DOHH2 (cell line): Measurements from ENCODE around the gene PHACTR2.

Experiments used
- H3F3A ChIP-seq: fragments of 200-600 bp; sonication (generic), shearing (Covaris generic); 2 replicates; pipeline ENCODE4 v1.6.0; 2016; ENCODE audit warnings: antibody characterized with exemption, mild to moderate bottlenecking; ENCODE audit not compliant: control insufficient read depth, insufficient read depth
- H3K27ac ChIP-seq: fragments of 200-600 bp; sonication (generic); 2 replicates; pipeline ENCODE4 v1.5.1; 2014; ENCODE audit warnings: low read depth, mild to moderate bottlenecking, low read length, moderate library complexity
- H3K27me3 ChIP-seq: fragments of 200-600 bp; sonication (generic); 2 replicates; pipeline ENCODE4 v1.6.1; 2014; ENCODE audit warnings: mild to moderate bottlenecking, low read length, mixed read lengths; ENCODE audit not compliant: control insufficient read depth
- H3K36me3 ChIP-seq: fragments of 200-600 bp; sonication (generic); 2 replicates; pipeline ENCODE4 v1.6.1; 2014; ENCODE audit warnings: mild to moderate bottlenecking, low read length, moderate library complexity, mixed read lengths; ENCODE audit not compliant: control insufficient read depth
- H3K4me1 ChIP-seq: fragments of 200-600 bp; sonication (generic); 2 replicates; pipeline ENCODE4 v1.6.1; 2014; ENCODE audit warnings: mild to moderate bottlenecking, low read length, mixed read lengths; ENCODE audit not compliant: control insufficient read depth
- H3K4me2 ChIP-seq: fragments of 200-600 bp; sonication (generic); 2 replicates; pipeline ENCODE4 v1.6.0; 2014; ENCODE audit warnings: mild to moderate bottlenecking, low read length, moderate library complexity
- H3K4me3 ChIP-seq: fragments of 200-600 bp; sonication (generic); 2 replicates; pipeline ENCODE4 v1.5.1; 2014; ENCODE audit warnings: mild to moderate bottlenecking, low read length, mixed read lengths
- H3K79me2 ChIP-seq: fragments of 200-600 bp; sonication (generic); 2 replicates; pipeline ENCODE4 v1.6.1; 2014; ENCODE audit warnings: mild to moderate bottlenecking, low read length, mixed read lengths; ENCODE audit not compliant: control insufficient read depth
- H3K9me2 ChIP-seq: fragments of 200-600 bp; sonication (generic); replicated peaks from 2 replicates; pipeline ENCODE4 v1.6.1; 2014; ENCODE audit warnings: mild to moderate bottlenecking, low read length, mixed read lengths; ENCODE audit not compliant: control insufficient read depth
- H3K9me3 ChIP-seq: fragments of 200-600 bp; sonication (generic); 2 replicates; pipeline ENCODE4 v1.6.1; 2014; ENCODE audit warnings: antibody characterized with exemption, low read length, mixed read lengths; ENCODE audit not compliant: control insufficient read depth, insufficient read depth
- H4K20me1 ChIP-seq: fragments of 200-600 bp; sonication (generic); 2 replicates; pipeline ENCODE4 v1.6.0; 2014; ENCODE audit warnings: low read depth, mild to moderate bottlenecking, antibody characterized with exemption, low read length, moderate library complexity; ENCODE audit not compliant: control insufficient read depth, insufficient read depth
- EZH2phosphoT487 ChIP-seq: fragments of 200-600 bp; sonication (generic); IDR thresholded peaks from 2 replicates; pipeline ENCODE4 v1.6.1; 2017; ENCODE audit warnings: borderline replicate concordance, mild to moderate bottlenecking, antibody characterized with exemption, low read length, moderate library complexity, mixed read lengths
- TF ChIP-seq, protein P1 (sequence below): fragments of 200-600 bp; sonication (generic); IDR thresholded peaks from one replicate; pipeline ENCODE4 v1.5.1; 2014; ENCODE audit warnings: antibody characterized with exemption, mild to moderate bottlenecking, low read depth, low read length; ENCODE audit not compliant: poor library complexity, severe bottlenecking

The PHACTR2 gene

DNA sequence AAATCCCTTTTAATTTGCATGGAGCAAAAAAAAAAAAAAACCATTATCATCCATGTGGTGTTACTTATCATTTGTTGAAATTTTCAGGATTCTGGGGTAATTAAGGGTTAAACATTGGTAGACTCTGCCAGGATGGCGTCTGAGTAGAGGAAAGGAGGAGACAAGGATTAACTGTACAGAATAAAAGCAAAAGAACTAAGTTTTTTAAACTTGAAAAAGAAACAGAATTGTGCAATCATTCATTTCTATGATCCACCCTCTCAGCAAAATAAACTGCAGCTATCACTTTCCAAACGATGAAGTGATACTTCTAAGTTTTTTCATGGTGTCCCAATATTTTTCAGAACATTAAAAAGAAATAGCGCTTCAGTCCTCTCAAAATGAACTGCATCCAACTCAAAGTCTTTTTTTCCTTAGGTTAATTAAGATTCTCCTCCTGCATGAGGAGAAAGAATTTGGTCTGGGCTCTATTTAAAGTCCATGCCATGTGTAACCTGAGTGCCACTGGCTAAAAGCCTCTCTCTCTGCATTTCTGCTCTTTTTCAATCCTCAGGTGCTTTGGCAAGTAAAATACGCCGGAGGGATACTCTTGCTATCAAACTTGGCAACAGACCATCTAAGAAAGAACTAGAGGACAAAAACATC lies 95.9 kb downstream of the PHACTR2 start:
- Histone ChIP-seq H3K36me3 (no peaks in the 10 kb centered on the region), H3K79me2 (no peaks in the 10 kb centered on the region), H3K27ac (no peak overlapping the region), H3K9me2 (no peaks in the 10 kb centered on the region), H3F3A (no peaks in the 10 kb centered on the region), H3K9me3 (no peaks in the 10 kb centered on the region), H4K20me1 (no peaks in the 10 kb centered on the region), H3K4me3 (no peak overlapping the region), H3K4me1 (no peaks in the 10 kb centered on the region), H3K27me3 (no peaks in the 10 kb centered on the region), H3K4me2 (no peak overlapping the region)
- TF ChIP-seq EZH2phosphoT487, result no peak
- TF ChIP-seq, protein P1, sequence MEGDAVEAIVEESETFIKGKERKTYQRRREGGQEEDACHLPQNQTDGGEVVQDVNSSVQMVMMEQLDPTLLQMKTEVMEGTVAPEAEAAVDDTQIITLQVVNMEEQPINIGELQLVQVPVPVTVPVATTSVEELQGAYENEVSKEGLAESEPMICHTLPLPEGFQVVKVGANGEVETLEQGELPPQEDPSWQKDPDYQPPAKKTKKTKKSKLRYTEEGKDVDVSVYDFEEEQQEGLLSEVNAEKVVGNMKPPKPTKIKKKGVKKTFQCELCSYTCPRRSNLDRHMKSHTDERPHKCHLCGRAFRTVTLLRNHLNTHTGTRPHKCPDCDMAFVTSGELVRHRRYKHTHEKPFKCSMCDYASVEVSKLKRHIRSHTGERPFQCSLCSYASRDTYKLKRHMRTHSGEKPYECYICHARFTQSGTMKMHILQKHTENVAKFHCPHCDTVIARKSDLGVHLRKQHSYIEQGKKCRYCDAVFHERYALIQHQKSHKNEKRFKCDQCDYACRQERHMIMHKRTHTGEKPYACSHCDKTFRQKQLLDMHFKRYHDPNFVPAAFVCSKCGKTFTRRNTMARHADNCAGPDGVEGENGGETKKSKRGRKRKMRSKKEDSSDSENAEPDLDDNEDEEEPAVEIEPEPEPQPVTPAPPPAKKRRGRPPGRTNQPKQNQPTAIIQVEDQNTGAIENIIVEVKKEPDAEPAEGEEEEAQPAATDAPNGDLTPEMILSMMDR, result no peak

DNA sequence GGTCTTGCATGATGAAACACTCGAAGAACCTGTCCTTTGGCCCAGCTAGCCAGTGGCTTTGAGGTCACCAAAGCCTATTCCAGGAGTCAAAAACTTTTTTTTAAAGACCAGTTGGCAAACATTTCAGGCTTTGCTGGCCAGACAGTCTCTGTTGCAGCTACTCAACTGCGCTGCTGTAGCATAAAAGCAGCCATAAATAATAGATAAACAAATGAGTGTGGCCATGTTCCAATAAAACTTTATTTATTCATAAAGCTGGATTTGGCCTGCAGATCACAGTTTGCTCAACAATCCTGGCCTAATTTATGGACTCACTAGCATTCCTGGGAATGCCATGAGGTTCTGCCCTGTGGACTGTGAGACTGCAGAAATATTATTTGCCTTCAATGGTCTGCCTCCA lies 96.6 kb downstream of the PHACTR2 start:
- H3K4me2 ChIP-seq, result no peak overlapping the region
- no peaks in the 10 kb centered on the region for H3K27me3 ChIP-seq
- H3F3A ChIP-seq, result no peaks in the 10 kb centered on the region
- no peaks in the 10 kb centered on the region for H3K4me1 ChIP-seq
- H3K4me3 ChIP-seq, result no peak overlapping the region
- no peaks in the 10 kb centered on the region for H3K9me2 ChIP-seq
- TF ChIP-seq, protein P1, result no peak
- no peak for TF ChIP-seq EZH2phosphoT487
- no peak overlapping the region for H3K27ac ChIP-seq
- H3K79me2 ChIP-seq, result no peaks in the 10 kb centered on the region
- no peaks in the 10 kb centered on the region for H3K9me3 ChIP-seq
- no peaks in the 10 kb centered on the region for H3K36me3 ChIP-seq
- H4K20me1 ChIP-seq, result no peaks in the 10 kb centered on the region

DNA sequence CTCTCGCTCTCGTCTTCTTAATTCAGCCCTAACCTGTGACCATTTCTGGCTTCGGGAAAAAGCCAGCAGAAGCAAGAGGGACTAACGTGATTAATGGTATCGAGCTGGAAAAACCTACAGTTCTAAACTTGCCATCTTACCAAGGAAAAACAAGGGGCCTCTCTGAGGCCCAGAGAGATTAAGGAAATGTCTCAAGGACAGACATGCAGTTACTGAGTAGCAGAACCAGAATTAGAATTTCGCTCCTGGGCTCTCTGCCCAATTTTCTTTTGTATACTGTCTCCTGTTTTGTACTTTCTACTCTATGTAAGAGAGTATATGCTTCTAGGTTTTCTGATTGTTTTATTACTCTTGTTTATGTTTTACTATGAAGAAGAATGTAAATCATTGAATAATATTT lies 97.6 kb downstream of the PHACTR2 start:
- Histone ChIP-seq H3K4me2 (no peak overlapping the region), H4K20me1 (no peaks in the 10 kb centered on the region), H3K4me3 (no peak overlapping the region), H3F3A (no peaks in the 10 kb centered on the region), H3K27me3 (no peaks in the 10 kb centered on the region), H3K79me2 (no peaks in the 10 kb centered on the region), H3K36me3 (no peaks in the 10 kb centered on the region), H3K9me3 (no peaks in the 10 kb centered on the region), H3K4me1 (no peaks in the 10 kb centered on the region), H3K9me2 (no peaks in the 10 kb centered on the region), H3K27ac (no peak overlapping the region)
- TF ChIP-seq EZH2phosphoT487, result no peak
- TF ChIP-seq, protein P1, result no peak
